HT-29 (cell line): ENCODE results near the gene EEFSEC. TPM values are rescaled to one million over a fixed set of nuclear protein-coding genes. Genes with fewer than 3 reads are reported as not detected.

Source experiments
- DNase-seq: peaks from one replicate; pipeline ENCODE4 v3.0.0-alpha.2; 2015; ENCODE audit warnings: low spot score
- small RNA-seq: library from RNA; depleted of rRNA; stranded (forward); fragments of <200 nt; gene quantifications from one replicate; pipeline ENCODE3, GENCODE V24; 2014
- total RNA-seq: library from RNA; depleted of rRNA; stranded (reverse); fragments of >200 nt; shearing (Covaris generic); gene quantifications from 2 replicates; pipeline ENCODE4 v1.2.3, GENCODE V29; 2014; rRNA removed

The EEFSEC gene
- total RNA-seq, 1 experiment from 2014 or later, result 22.0 TPM

DNA sequence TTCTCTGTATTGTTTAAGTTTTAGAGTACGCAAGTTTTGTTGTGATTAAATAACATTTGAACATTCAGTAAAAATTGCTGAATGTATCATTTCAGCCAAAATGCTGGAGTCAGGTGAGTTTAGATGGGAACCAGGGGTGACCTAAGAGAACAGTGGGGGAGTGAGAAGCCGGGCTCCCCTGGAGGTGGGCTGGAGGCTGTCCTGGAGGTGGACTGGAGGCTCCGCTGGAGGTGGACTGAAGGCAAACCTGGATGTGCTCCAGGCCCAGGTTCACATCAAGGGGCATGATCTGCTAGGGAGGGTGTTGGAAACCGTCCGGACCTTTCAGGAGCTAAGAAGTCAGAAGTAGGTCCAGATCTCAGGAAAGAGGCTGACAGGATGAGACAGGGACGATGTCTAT lies 289.7 kb downstream of the EEFSEC start:
- no peak for DNase-seq

DNA sequence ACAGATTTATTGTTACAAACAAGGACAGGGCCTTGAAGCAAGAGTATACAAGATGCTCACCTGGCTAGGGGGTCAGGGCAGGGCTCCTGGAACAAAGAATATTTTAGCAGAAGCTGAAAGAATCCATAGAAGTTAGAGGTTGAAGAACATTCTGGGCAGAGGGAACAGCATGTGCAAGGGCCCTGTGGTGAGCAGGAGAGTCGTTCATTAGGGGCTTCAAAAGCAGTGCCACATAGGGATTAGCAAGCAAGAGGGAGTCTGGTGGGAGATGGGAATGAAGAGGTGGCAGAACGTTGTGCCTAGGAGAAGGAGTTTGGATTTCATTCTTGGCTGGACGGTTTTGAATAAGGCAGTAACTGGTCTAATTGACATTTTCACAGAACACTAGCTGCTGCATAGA lies 290.5 kb downstream of the EEFSEC start:
- DNase-seq, result no peak

DNA sequence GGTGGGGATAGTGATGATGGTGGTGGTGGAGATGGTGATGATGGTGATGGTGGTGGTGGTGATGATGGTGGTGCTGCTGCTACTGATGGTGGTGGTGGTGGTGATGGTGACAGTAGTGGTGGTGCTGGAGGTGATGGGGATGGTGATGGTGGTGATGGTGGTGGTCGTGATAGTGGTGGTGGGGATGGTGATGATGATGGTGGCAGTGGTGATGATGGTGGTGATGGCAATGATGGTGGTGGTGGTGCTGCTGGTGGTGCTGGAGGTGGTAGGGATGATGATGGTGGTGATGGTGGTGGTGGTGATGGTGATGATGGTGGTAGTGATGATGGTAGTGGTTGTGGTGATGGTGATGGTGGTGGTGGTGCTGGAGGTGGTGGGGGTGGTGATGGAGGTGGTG lies 292.1 kb downstream of the EEFSEC start:
- DNase-seq, result no peak

DNA sequence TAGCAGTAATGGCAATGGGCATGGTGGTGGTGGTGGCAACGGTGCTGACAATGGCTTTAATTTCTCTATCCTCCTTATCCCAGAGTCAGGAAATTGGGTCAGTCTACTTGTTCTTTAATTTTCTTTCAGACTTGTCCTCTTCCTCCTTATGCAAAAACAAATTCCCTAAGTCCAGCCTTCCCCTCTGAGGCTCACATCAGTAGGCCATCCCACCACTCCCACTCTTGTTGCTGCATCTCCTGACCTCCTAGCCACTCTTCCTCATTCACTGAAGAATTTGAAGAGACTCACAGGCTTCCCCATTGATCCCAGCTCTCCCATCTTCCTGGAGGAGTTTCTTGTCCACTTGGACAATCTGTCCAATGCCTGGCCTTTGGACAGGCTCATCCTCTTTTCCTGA lies 293.5 kb downstream of the EEFSEC start:
- no peak for DNase-seq

DNA sequence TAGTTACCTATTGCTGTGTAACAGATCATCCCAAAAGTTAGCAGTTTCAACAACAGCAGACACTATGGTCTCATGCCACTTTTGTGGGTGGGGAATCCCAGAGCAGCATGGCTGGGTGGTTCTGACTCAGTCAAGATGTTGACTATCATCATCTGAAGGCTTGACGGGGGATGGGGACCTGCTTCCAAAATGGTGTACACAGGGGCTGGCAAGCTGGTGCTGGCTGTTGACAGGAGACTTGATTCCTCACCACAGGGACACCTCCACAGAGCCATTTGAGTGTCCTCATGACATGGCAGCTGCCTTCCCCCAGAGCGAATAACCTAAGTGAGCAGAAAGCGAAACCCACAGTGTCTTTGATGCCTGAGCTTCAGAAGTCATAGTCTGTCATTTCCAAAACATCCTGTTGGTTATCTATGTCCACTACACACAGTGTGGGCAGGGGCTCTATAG lies 294.3 kb downstream of the EEFSEC start:
- DNase-seq, result no peak

DNA sequence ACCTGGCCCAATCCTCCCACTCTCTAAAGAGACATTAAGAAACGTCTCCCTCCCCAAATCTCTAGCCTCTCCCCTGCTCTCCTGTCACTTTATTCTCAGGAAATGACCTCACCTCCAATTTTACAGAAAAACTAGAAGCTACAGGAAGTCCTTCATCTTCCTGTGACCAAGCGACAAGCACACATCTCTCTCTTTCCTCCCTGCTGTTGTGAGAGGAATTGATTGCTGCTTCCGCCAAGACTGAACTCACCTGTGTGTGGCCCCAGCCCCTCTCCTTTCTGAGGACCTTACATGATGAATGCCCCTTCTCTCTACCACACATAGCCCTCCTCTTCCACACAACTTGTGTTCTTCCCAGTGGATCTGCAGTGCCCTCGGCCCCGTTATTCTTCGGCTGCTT lies 295.2 kb downstream of the EEFSEC start:
- DNase-seq, result no peak

DNA sequence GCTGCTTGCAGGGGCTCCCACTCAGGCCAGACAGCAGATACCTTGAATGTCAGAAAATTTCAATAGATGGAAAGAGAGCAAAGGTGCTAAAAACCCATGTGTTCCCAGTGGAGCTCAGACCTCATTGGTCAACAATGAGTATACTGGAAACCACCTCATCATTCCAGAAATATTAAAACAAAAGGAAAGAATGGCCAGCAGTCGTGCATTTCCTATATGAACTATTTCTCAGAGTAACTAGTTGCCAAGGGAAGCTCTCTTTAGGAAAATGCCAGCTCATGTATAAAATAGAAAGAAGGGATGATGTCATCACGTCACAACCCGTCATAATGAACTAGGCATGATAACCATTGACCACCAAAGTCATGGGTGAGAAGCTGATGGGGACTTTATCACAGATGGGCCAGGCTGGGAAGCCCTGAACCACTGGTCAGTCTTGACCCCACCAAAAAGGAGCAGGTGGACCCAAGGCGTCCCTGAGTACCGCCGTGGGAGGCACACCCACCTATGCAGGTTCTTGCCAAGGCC lies 295.9 kb downstream of the EEFSEC start:
- DNase-seq, result no peak

DNA sequence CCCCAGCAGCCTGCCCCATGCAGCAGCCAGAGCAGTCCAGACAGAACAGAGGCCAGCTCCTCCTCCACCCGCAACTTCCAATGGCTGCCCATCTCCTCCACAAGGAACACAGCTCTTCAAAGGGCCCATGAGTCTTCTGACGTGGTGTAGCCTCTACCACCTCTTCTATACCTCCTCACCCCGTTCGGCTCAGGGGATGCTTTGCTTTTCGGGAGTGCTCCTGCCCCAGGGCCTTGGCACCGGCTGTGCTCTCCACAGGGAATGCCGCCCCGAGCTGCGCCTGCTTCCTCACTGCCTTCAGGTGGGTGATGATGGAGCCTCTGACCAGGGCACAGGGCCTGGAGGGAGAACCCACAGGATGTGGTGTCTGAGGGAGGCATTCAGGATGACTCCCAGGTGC lies 298.8 kb downstream of the EEFSEC start:
- DNase-seq, result no peak

DNA sequence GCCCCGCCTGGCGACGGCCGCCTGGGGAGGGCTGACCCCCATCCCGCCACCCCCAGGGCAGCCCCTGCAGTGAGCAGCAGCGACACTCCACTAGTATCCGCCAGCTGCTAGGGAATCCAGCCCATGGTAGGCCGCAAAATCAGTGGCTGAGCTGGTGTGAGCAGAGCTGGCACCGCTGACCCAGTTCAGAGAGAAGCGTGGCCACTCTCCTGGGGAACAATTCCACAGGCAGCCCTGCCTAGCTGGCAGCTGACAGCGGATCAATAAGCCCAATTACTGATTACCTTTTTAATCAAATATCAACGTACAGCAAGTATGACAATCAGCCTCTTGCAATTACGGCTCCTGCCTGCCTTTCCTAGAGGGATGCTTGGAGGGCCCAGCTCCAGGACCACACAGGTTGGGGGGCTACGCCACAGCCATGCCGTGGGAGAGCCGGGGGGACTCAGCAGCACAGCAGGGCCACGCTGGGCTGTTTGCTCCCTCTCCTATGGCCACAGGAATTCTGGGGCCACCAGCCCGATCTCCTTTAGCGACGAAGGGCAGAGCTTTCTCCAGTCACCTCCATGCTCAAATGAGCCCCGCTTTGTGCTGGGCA lies 299.5 kb downstream of the EEFSEC start:
- DNase-seq, result no peak

DNA sequence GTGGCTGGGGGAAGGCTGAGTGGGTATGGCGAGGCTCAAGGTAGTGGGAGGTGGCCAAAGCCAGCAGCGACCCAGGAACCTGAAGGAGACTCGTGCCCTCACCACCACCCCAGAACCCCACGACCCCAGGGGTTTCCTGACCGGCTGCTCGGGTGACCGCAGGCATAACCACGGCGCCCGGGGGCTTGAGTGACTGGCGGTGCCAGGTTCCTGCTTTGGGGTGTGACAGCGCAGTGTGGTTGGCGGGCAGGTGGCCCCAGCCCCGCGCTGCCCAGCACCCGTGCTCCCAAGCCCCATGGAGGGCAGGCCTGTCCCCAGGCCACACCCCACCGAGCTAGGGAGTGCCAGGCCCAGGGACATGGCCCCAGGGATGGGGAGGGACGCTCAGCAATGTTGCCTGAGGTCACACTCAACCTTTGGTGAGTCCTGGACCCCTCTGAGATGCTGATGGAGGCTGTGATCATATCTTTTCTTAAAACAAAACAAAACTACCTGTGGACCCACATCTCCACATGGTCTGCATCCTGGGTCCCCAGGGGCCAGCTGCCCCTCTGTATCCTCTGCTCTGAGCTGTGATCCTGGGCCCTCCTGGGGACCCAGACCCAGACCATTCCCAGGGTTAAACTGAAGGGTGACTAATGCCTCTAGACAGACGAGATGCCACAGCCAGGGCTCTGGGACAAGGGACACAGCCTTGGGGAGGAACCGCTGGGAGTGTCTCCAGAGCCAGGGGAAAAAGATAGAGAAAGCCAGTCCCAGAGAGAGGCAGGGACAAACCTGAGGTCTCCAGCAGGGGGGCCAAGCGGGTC lies 300.4 kb downstream of the EEFSEC start:
- no peak for DNase-seq

DNA sequence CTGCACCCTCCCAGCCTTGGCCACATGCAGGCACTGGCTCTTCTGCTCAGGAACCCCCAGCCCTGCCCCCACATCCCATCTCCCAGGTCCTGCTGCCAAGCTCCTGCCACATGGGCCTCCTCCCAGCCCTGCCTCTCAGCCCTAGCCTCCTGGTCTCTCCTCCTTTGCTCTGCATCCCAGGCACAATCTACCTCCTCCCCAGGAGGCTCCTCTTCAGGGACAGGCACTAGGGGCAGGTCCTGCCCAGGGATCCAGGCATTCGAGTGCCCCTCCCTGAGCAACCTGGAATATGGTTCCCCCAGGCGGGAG lies 301.0 kb downstream of the EEFSEC start:
- no peak for DNase-seq

DNA sequence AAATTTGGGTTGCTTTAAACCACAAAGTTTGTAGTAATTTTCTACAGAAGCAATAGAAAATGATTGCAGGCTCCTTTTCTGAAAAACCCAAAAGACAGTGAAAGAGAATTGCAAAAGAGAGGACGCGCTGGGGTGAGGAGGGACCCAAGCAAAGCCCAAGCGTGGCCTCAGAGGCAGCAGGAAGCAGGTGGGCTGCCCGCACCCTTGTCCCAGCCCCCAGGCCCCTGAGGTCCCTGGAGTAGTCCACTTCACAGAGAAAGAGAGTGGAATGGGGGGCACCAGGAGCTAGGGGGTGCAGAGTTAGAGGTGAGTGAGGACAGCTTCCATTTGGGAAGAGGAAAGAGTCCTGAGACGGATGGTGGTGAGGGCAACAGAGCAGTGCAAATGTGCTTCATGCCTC lies 301.8 kb downstream of the EEFSEC start:
- DNase-seq, result no peak

DNA sequence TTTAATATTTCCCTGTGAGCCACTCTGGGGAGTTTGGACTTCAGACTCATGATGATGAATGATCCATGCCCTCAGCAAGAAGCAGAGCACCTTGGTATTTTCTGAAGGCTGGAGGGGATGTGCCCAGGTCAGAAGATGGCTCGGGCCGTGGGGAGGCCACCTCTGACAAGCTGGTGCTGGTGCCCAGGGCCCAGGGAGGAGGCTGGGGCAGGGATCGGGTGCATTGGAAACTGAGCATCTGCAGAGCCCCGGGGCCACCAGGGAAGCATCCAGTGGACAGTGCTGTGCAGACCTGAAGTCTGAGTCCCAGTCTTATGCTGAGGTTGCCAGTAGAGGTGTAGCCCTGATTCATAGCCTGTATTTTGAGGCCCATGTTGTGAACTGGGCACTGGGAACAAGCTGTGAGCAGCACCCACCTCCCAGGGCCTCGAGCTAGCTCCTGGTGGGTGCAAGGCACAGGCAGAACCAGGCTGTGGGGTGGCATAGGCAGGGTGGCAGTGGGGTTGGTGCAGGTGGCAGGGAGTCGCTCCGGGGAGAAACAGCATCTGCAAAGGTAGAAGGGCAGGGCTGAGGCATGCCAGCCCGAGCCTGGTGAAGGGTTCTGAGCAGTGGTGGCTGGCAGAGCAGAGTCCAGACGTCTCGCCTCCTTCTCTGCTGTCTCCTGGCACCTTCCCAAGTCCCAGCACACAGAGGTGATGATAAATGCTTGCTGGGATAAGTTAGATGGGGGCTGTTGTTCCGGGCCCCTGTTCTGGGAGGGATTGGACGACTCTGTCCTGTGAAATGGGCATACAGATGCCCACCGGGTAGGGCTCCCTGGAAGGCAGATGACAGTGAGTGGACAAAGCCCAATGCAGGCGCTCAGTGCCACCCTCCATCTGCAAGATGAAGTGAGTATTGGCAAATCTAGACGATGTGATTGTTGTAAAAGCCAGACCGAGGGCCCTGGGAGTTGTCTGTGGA lies 302.8 kb downstream of the EEFSEC start:
- DNase-seq, result peak; percentile 21

DNA sequence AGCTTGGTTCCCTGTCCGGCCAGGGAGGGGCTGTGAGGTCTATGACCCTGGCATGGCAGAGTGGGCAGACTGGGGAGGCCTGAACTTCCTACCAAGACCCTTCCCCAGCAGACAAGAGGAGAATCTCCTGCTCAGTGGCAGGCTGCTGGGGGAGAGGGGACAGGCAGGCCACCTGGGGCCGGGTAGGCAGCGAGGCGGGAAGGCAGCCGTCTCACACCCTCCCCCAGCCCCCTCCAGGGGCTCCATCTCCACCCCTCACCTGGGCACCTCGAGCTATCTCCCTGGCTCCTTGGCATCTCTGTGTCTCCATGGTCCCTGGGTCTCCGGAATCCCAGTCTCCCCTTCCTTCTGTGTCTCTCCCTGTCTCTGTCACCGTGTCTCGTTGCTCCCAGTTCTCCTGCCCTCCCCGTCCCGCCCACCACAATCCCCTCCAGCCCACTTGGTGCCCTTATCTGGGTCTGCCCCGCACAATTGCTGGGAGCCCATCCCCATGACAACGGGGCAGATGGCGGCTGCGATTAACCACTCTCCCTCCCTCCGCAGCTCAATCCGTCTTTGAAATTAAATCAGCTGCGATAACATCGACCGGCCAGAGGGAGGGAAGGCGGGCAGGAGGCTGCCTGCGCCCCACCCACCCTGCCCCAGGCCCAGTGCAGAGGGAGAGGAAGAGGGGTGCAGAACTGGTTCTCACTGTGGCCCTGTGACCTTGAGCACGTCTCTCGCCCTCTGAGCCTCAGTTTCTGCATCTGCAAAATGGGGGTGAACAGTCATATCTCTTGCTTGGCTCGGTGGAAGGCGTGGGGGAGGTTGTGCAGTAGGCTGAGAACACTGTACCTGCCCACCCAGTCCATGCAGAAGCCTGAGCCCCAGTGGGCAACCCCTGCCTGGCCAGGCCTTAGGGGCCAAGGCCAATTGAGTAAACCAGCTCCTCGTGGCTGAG lies 303.8 kb downstream of the EEFSEC start:
- DNase-seq, result no peak

DNA sequence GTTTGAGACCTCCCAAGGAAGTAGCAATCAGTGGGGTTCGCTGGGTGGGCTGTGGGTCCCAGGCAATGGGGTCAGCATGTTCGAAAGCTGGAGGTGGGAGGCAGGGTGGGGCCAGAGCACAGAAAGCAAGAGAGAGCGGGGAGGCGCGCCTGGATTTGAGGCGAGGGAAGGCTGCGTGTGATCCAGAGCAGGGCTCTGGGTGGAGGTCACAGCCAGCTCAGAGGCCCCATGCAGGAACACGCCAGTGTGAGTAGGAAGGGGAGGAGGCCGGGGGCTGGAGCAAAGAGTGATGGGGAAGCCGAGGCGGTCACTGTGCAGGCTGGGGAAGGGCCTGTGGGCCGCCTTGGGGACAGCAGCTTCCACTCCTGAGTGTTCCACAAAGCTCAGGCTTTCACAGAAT lies 304.7 kb downstream of the EEFSEC start:
- no peak for DNase-seq

Small RNA genes within 50 kb of the gene (small RNA-seq; reads per million reads assigned to genes)
- not detected for gene RNU6-823P

Other genes starting within 250 kb of the EEFSEC start
- not detected in 2 replicates for gene KBTBD12, start 238.2 kb upstream of the EEFSEC start, total RNA-seq
- gene SEC61A1, start 101.0 kb upstream of the EEFSEC start, total RNA-seq, result 248 and 249 TPM in 2 replicates
- 135 and 153 TPM in 2 replicates for gene RUVBL1, start 29.7 kb upstream of the EEFSEC start, total RNA-seq